Epithelial cell of esophagus (primary cell): ENCODE measurements around the gene NPR2.

Experiments
- DNase-seq: peaks from one replicate; pipeline ENCODE4 v3.0.0; 2010; ENCODE audit warnings: low read depth
- H3K4me3 ChIP-seq: 2 replicates; pipeline ENCODE4 v1.5.1; 2011; ENCODE audit warnings: mild to moderate bottlenecking, low read length, control low read depth
- CTCF ChIP-seq: IDR thresholded peaks from 2 replicates; pipeline ENCODE4 v1.5.1; 2011; ENCODE audit warnings: low read depth, mild to moderate bottlenecking, low read length, control low read depth, inconsistent platforms; ENCODE audit not compliant: insufficient read depth; ENCODE audit errors: missing control alignments

NPR2 gene

GRCh38 chr9:35790385-35791296 is 750 bp upstream of the NPR2 start:
- no peak overlapping the region for H3K4me3 ChIP-seq
- TF ChIP-seq CTCF, result peak; percentile 89
- DNase-seq, result peak; percentile 81

DNA sequence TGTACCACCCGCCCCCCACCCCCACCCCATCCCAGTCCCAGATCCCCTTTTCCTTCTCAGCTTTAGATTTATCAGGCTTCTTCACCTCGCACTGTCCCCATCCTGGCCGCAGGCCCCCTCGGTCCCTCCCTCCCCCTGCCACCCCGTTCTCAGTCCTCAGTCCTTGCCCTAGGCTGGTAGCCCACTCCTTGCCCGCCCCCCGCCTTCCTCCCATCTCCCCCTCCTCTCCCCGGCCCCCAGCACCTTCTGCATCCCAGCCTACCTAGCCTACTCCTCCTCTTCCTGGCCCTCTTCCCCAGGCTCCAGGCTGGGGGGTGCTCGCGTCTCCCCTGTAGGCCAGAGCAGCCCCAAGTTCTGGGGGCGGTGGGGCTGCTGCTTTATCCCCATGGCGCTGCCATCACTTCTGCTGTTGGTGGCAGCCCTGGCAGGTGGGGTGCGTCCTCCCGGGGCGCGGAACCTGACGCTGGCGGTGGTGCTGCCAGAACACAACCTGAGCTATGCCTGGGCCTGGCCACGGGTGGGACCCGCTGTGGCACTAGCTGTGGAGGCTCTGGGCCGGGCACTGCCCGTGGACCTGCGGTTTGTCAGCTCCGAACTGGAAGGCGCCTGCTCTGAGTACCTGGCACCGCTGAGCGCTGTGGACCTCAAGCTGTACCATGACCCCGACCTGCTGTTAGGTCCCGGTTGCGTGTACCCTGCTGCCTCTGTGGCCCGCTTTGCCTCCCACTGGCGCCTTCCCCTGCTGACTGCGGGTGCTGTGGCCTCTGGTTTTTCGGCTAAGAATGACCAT is 828 bp downstream of the NPR2 start:
- TF ChIP-seq CTCF, result no peak
- no peak overlapping the region for H3K4me3 ChIP-seq
- no peak for DNase-seq

DNA sequence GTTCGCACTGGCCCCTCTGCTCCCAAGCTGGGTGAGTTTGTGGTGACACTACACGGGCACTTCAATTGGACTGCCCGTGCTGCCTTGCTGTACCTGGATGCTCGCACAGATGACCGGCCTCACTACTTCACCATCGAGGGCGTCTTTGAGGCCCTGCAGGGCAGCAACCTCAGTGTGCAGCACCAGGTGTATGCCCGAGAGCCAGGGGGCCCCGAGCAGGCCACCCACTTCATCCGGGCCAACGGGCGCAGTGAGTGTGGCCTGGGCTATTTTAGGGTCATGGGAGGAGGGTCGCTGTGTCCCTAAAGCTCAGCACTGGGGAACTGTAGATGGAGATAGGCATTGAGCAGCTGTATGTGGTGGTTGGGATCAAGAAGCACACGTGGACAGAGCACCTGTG is 1.4 kb downstream of the NPR2 start:
- TF ChIP-seq CTCF, result no peak
- H3K4me3 ChIP-seq, result no peak overlapping the region
- no peak for DNase-seq

DNA sequence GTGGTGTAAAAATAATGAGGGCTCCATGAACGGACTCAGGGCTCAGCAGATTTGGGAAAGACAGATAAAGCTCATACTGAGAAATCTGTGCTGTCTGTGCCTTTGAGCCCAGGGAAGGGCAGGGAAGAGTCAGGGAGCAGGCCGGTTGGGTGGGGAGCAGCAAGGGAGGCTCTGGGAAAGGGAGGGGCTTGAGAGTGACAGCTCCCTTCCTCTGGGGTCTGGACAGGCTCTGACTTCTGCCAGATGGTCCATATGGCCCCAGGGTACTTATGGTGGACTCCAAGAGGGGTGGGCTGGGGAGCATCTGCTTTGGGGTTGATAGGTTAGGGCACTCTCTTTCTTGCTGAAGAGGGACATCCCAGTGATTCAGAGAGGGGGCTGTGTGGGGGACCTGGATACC is 2.1 kb downstream of the NPR2 start:
- DNase-seq, result no peak
- no peak overlapping the region for H3K4me3 ChIP-seq
- no peak for TF ChIP-seq CTCF

DNA sequence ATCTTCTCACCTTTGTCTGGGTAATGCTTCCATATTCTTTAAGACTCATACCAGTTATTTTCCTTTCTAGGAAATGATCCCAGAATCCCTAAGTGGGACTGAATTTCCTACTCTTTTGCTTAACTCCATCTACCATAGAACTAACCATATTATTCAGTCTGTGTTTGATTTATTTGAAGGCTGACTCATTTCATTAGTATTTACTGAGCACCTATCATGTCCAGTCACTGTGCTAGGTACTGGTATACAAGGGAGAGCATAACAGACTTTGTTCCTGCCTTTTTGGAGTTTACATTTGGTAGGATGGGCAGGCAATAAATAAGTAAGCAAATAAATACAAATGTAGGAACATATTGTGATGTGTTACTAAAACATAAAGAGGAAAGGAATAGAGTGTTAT is 4.3 kb downstream of the NPR2 start:
- peak; percentile 59 for DNase-seq
- no peak for TF ChIP-seq CTCF
- H3K4me3 ChIP-seq, result no peak overlapping the region

- DNase-seq, result no peak
- H3K4me3 ChIP-seq, result no peak overlapping the region
- no peak for TF ChIP-seq CTCF
Observed at GRCh38 chr9:35797311-35798109, 6.1 kb downstream of the NPR2 start.
